ENCODE results near the gene BMERB1. TPM values are rescaled to one million over a fixed set of nuclear protein-coding genes. Genes with fewer than 3 reads are reported as not detected.

The BMERB1 gene
- total RNA-seq, 1 donor from 2014 or later = 35.9 TPM

- no peaks in the 10 kb centered on the region for H3K27me3 Mint-ChIP-seq (ENCODE audit: low read depth)
- H3K4me3 Mint-ChIP-seq (ENCODE audit: unreplicated experiment) = no peak overlapping the region
Observed at GRCh38 chr16:15485175-15485574, 50.8 kb downstream of the BMERB1 start.

GRCh38 chr16:15486661-15487060, 52.3 kb downstream of the BMERB1 start:
- no peak for DNase-seq (ENCODE audit: low spot score)
- no peak overlapping the region for H3K27ac Mint-ChIP-seq (ENCODE audit: unreplicated experiment)
- peaks cover 3% of the 10 kb centered on the region for H3K36me3 Mint-ChIP-seq (ENCODE audit: low read depth)
- no peaks in the 10 kb centered on the region for H3K27me3 Mint-ChIP-seq (ENCODE audit: low read depth)
- no peaks in the 10 kb centered on the region for H3K9me3 Mint-ChIP-seq (ENCODE audit: low read depth)
- no peak for TF ChIP-seq CTCF (IDR thresholded peaks at IDR 0.05)
- peaks cover 37% of the 10 kb centered on the region for H3K4me1 Mint-ChIP-seq (ENCODE audit: low read depth)
- H3K4me3 Mint-ChIP-seq (ENCODE audit: unreplicated experiment) = no peak overlapping the region

More at GRCh38 chr16:15485175-15485574, 50.8 kb downstream of the BMERB1 start:
- H3K4me1 Mint-ChIP-seq (ENCODE audit: low read depth) = peaks cover 29% of the 10 kb centered on the region
- H3K9me3 Mint-ChIP-seq (ENCODE audit: low read depth) = no peaks in the 10 kb centered on the region
- peaks cover 3% of the 10 kb centered on the region for H3K36me3 Mint-ChIP-seq (ENCODE audit: low read depth)
- DNase-seq (ENCODE audit: low spot score) = no peak
- TF ChIP-seq CTCF (IDR thresholded peaks at IDR 0.05) = no peak
- H3K27ac Mint-ChIP-seq (ENCODE audit: unreplicated experiment) = no peak overlapping the region

GRCh38 chr16:15487336-15488284, 53.2 kb downstream of the BMERB1 start:
- TF ChIP-seq CTCF (IDR thresholded peaks at IDR 0.05) = no peak
- Mint-ChIP-seq H3K27ac (ENCODE audit: unreplicated experiment) (no peak overlapping the region), H3K4me3 (ENCODE audit: unreplicated experiment) (no peak overlapping the region), H3K27me3 (ENCODE audit: low read depth) (no peaks in the 10 kb centered on the region), H3K4me1 (ENCODE audit: low read depth) (peaks cover 30% of the 10 kb centered on the region), H3K9me3 (ENCODE audit: low read depth) (no peaks in the 10 kb centered on the region), H3K36me3 (ENCODE audit: low read depth) (peaks cover 3% of the 10 kb centered on the region)
- DNase-seq (ENCODE audit: low spot score) = no peak

- Mint-ChIP-seq H3K9me3 (ENCODE audit: low read depth) (no peaks in the 10 kb centered on the region), H3K4me3 (ENCODE audit: unreplicated experiment) (peak overlapping the region; percentile 48), H3K27me3 (ENCODE audit: low read depth) (no peaks in the 10 kb centered on the region), H3K36me3 (ENCODE audit: low read depth) (no peaks in the 10 kb centered on the region), H3K4me1 (ENCODE audit: low read depth) (peaks cover 33% of the 10 kb centered on the region), H3K27ac (ENCODE audit: unreplicated experiment) (peak overlapping the region; percentile 96)
- DNase-seq (ENCODE audit: low spot score) = no peak
- TF ChIP-seq CTCF (IDR thresholded peaks at IDR 0.05) = no peak
Observed at GRCh38 chr16:15489016-15489415, 54.6 kb downstream of the BMERB1 start.

- Mint-ChIP-seq H3K27ac (ENCODE audit: unreplicated experiment) (peak overlapping the region; percentile 96), H3K9me3 (ENCODE audit: low read depth) (no peaks in the 10 kb centered on the region), H3K27me3 (ENCODE audit: low read depth) (no peaks in the 10 kb centered on the region)
Observed at GRCh38 chr16:15490123-15490711, 55.8 kb downstream of the BMERB1 start.

More at GRCh38 chr16:15490123-15490711, 55.8 kb downstream of the BMERB1 start:
- H3K4me3 Mint-ChIP-seq (ENCODE audit: unreplicated experiment) = peak overlapping the region; percentile 48
- peaks cover 39% of the 10 kb centered on the region for H3K4me1 Mint-ChIP-seq (ENCODE audit: low read depth)
- DNase-seq (ENCODE audit: low spot score) = no peak
- no peaks in the 10 kb centered on the region for H3K36me3 Mint-ChIP-seq (ENCODE audit: low read depth)
- TF ChIP-seq CTCF (IDR thresholded peaks at IDR 0.05) = no peak
